Body of pancreas (tissue), 4 donors: ENCODE results near the gene OCRL.

Experiments
- CTCF ChIP-seq, 7 experiments: fragments of 450-650 bp in 4 of 7; fragments of 200-600 bp in 3 of 7; sonication (generic) in 3 of 7; IDR thresholded peaks; one replicate each; pipeline ENCODE4 v1.5.1; 2016 to 2019; ENCODE audit warnings: antibody characterized with exemption in 7 of 7
- POLR2A ChIP-seq, 3 donors: fragments of 450-650 bp; IDR thresholded peaks; one replicate each; pipeline ENCODE4 v1.6.1; 2016; ENCODE audit warnings: antibody characterized with exemption in 3 of 3, mild to moderate bottlenecking in 2 of 3

GRCh38 chrX:129641941-129642340 is 101.9 kb downstream of the OCRL start:
- TF ChIP-seq CTCF (IDR thresholded peaks at IDR 0.05) (no peak), POLR2A (IDR thresholded peaks at IDR 0.05) (no peak)
